PC-9 (cell line): ENCODE measurements around the gene LINC00305.

ENCODE experiments used
- CTCF ChIP-seq: fragments of 200-600 bp; sonication (generic); conservative IDR thresholded peaks from 2 replicates; pipeline ENCODE4 v1.6.1; 2017; ENCODE audit warnings: mixed run types, antibody characterized with exemption, mild to moderate bottlenecking, moderate library complexity
- EZH2 ChIP-seq: fragments of 200-600 bp; sonication (generic); IDR thresholded peaks from 2 replicates; pipeline ENCODE4 v1.8.0; 2017; ENCODE audit warnings: antibody characterized with exemption, low read depth

DNA sequence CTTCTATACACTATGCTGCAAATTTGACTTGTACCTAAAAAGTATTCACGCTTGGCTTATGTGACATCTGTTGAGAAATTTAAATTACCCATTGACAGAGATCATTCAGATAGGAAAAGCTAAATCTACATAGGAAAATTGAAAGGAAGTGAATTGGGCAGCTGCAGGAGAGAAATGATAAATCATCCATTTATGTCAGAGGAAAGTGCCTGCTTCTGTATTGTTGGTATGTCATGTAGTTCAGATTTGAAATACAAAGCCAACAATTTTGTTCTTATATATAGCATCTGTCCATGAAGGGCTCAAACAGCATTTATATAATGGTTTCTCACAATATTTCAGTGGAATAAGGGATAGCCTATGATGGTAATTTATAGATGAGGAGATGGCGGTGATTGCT is 17.6 kb downstream of the LINC00305 start:
- TF ChIP-seq EZH2 (no peak), CTCF (no peak)
